Measurements from ENCODE around the gene BPNT1.
A peak's percentile ranks its signal among the peaks of the same experiment; 100 is the strongest.
"Not testable (repeated sequence)": the region's sequence is repeated elsewhere in the genome, so short reads cannot be mapped to it uniquely, and the experiment has no call there.

Gene BPNT1

DNA sequence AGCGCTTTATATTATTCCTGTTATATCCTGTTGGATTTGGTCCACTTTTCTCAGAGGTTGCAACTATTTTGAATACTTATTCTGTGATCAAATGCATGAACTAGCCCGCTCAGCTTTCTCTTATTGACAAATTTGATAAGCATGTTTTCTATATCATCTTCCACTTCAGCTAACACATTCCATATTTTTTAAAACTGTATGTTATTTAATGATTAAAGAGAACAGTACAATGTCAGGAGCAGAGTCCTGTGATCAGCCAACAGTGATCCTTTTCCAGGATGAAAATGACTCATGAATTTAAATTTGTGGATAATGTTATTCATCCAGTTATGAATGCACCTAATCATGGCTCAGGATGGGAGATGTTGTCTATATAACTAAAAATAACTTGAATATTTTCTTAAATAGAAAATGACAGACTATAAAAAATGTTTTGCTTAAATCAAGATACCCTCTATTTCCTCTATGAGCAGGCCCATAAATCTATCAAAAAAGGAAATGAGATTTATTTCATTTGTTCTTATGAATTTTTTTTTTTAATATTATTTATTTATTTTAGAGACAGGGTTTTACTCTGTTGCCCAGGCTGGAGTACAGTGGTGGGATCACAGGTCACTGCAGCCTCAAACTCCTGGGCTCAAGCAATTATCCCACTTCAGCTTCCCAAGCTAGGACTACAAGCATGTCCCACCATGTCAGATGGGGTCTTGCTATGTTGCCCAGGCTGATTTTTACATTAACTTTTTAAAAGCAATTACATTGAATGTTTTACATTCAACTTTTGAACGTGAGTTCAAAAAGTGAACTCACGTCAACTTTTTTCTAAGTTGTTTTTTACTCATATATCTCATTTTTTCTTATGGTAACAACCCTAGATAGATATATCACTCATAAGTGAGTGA is 12.5 kb downstream of the BPNT1 start:
- DNase-seq = no peak

DNA sequence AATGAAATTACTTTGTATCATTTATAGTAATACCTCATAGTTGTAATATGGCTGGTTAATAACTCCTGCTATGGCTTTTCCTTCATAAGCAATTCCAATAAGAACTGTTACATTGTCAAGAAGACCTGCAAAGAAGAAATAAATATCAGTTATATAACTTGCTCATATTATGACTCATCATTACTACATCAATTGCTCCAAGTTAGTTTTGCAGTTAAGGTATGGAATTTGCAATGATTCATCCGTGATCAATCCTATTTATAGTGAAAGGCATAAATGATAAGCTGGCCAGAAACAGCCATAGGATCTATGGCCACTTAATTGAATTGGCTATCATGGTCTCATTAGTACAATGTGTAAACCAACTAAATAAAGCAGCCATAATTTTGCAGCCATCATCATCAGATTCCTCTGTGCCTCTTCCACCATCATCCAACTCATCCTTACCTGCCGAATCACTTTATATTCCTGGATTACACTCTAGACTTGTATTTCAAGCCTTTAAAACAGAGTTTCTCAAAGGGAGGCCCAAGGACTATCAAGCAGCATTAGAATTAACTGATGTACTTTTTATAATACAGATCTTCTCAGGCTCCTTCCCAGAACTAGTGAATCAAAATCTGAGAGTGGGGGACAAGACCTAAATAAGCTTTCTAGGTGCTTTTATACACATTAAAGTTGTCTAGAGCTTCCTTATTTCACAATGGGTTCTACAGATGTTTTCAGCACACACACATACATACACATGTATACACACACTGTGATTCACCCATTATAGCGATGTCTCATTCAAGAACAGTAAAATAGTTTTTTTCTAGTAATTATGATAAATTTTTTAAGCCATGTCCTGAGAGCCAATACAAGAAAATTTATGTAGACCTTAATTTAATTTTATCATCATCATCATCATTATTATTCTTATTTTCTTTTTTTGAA is 22.1 kb downstream of the BPNT1 start:
- DNase-seq = no peak

DNA sequence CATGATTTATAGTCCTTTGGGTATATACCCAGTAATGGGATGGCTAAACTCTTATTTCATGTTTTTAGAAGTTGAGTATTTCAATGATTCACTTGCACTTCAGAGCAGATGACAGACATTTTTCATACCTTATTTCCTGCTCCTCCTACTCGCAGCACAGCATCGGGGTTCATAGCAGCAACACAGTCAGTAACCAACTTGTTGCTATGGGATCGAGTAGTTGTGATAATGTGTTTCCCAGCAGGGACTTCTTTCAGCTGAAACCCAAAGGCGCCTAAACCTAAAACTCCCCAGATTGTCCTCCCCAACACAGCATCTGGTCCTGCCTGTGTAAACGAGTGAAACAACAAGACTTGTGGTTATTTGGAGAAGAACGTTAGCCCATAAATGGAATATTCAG is 27.0 kb downstream of the BPNT1 start:
- no peak for DNase-seq

DNA sequence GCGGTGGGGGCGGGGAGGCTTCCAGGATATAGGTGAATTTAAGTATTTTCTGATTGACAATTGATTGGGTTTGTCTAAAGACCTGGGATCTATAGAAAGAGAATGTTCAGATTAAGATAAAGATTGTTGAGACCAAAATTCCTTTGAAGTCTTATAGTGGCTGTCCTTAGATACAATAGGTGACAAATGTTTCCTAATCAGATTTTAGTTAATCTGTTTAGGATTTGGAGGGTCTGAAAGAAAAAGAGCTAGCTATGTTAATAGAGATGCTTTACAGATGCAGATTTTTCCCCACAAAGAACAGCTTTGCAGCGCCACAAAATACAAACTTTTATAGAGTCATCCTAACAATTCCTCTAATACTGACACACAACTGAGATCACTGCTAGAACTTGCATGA is 28.7 kb downstream of the BPNT1 start:
- no peak for DNase-seq

DNA sequence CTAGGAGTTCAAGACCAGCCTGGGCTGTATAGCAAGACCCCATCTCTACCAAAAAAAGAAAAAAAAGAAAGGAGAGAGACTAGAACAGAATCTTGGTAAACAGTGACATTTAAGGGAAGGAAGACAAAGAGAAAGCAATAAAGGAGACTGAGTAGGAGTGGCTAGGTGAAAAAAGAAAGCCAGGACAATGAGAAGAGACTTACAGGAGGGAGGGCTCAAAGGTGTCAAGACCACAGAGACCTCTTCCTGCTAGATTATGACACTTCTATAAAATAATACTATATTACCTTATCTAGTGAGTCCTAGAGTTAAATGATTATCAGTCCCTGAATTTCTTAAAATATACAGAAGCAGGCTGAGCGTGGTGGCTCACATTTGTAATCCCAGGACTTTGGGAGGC is 33.2 kb downstream of the BPNT1 start:
- DNase-seq = no peak

DNA sequence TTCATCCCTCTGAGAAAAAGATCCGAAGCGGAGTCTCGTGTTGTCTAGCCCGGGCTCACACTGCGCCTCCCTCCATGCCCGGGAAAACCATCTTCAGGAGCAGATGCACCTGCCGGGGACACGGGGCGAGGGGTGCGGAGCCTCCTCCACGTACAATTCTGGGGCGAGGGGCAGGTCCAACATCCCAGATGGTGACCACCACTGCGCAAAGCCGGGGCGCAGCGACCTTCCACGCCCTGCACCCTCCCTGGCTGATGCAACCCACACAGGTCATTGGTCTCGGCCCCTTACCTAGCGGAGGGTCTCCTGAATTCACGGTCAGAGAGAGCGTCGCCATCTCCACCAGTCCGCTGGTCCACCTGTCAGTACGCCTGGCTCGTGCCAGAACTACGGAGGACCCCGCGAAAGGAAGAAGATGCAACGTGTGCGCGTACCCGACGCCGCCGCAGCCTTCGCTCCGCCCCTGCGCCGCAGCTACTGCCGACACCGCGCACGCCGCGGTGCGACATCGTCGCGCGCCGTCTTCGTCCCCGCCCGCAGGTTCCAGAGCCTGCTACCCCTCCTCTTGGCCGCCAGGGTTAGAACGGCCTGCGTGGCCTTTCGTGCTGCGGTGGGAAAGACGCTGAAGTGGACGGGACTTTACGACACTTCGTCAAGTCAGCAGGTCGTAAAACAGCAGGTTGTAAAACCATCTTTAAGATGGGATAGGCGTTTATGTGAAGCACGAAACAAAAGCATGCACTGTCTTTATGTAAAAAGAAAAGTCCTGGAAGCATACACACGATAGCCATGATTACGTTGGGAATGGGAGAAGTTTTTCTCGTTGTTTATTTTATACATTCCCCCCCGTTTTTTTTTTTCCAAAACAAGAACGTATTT is 43.3 kb downstream of the BPNT1 start, which contains the start of gene EPRS1:
Gene EPRS1 (minus strand): TSS at position 454 of the 879 bp plus-strand sequence. CDS start 117 bp downstream, at position 337.
- peak; percentile 99 for DNase-seq

- peak; percentile 62 for DNase-seq
Observed at GRCh38 chr1:220045356-220046051, 44.1 kb downstream of the BPNT1 start.

- DNase-seq = no peak
Observed at GRCh38 chr1:220044678-220045355, 44.8 kb downstream of the BPNT1 start.

- no peak for DNase-seq
Observed at GRCh38 chr1:220043646-220044045, 45.9 kb downstream of the BPNT1 start.

DNA sequence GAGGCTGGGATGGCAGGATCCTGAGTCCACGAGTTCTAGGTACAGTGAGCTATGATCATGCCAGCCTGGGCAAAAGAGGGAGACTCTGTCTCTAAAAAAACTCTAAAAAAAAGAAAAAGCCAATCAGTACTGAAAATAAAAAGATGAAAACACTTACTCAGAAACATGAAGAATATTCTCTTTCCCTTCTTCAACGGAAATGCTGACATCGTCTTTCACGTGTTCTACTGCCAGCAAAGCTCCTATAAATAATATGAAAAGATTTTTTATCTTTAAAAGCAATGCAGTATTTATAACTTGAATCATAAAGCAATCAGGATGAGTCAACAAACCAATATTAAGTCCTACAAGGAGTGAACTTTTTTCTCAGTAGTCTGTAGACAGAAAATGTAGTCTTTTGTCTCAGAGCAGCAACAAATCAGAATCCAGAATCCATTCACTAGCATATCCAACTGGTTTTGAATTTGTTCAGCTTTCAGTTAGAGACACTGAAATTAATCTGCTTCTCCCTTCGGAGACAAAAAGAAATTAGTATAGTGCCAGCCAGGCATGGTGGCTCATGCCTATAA is 49.5 kb downstream of the BPNT1 start:
- no peak for DNase-seq

DNA sequence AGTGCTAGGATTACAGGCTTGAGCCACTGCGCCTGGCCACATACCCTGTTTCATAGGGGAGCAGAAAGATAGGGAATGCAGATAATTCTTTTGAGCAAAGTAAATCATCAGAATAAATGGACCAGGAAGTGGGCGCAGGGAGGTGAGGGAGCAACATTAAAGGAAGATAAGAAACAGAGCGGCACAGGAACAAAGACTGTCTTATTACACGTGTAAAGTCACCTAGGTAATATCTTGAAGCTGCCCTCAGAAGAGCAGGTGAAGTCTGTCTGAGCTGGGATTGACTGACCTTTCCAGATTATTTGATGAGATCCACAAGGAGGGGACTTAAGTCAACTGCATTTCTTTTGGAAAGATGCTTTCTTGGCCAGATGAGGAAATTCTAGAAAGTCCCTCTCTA is 50.9 kb downstream of the BPNT1 start:
- no peak for DNase-seq

DNA sequence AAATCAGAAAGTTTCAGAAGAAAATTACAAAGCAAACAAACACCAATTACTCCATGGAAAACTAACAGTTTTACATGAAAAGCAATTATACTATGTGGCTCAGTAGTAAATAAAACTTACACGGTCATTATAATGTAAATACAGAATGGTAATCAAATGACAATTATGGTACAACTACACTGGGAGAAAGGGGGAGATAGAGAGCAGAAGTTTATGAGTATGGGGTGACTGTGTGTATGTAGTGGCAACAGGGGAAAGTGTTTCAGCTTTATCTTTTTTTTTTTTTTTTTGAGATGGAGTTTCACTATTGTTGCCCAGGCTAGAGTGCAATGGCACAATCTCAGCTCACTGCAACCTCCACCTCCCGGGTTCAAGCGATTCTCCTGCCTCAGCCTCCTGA is 51.8 kb downstream of the BPNT1 start:
- DNase-seq = not testable (repeated sequence)

DNA sequence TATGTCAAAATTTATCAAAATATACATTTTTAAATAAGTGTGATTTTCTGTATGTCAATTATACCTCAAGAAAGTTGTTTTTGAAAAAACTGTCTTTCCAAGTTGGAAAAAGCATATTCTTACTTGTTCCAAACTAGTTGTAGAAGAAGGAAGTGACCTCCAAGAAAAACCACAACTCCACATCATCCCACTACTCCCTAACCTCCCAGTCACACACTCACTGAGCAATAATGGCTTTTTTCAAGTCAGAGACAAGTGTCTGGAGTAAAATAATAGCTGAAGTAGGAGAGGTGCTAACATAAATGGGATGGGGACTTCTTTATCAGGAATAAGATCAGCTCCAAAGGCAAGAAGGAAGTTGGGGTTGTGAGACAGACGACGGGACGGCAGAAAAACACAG is 56.7 kb downstream of the BPNT1 start:
- no peak for DNase-seq

DNA sequence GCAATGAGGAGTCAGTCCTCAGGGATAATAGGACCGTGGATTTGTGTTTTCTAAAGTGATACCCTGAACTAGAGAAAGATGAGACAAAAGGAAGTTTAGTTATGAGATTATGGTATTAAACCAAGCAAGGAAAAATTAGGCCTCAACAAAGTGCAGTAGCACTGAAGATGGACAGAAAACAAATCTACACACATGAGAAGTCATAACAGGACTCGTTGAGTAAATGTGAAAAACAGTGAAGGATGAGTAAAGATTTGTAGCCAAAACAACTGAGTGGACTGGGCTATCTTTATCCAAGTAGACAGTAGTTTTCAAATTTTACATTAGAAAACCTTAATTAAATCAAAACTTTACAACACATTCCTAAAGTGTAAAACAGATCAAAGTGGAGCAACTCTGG is 58.3 kb downstream of the BPNT1 start:
- no peak for DNase-seq

DNA sequence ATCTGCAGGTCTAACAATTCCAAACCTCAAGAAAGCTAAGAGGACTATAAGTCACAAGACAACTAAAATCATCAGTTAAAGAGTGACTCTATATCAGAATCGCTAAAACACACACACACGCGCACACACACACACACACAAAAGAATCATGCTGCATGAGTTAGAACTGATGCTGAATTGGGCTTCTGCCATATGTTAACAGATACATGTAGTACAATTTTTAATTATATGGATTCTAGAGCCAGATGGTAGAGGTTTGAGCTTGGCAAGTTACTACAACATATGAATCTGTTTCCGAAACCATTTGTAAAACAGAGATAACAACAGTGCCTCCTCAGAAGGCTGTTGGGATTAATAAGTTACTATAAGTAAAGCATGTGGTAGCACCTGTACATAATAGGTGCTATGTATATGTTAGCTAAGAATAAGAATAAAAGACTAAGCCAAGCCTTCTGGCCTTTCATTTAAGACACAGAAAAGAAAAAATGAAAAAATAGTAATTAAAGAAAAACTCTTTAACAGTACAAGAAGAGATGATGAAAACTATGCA is 61.2 kb downstream of the BPNT1 start:
- DNase-seq = peak; percentile 52

- DNase-seq = no peak
Observed at GRCh38 chr1:220019071-220019470, 70.5 kb downstream of the BPNT1 start.

DNA sequence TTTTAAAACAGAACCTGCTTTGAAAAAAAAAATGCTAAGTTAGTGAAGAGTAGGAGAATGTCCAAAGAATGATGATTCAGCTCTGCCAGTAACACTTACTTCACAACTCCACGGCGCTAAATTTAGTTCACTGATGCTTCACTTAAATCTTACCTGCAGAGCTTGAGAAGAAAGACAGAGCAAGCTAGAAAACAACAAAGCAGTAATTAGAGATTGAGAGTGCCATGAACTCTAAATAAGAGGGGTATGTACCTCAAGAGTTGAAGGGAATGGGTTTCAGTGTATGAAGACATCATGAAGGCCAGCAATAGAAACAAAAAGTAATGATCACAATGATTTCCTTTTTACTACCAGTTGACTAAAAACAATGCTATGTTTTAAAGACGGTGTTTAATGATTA is 76.1 kb downstream of the BPNT1 start:
- no peak for DNase-seq

- DNase-seq = no peak
Observed at GRCh38 chr1:220012259-220012658, 77.3 kb downstream of the BPNT1 start.

DNA sequence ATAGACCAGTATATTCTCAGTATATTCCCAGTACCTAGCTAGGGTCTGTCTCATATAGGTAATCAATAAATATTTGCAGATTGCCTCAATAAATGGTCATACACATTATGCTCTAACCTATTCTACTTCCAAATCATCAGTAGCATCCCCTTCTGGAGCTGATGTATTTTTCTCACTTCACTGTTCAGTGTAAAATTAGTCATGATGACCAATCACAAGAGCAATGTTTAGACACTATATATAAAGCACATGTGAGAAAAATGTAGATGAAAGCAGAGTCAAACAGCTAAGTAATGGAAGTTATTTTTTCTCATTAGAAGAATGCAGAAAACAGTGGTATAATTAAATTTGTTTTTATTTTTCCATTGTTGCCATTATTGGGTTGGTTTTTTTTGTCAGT is 78.0 kb downstream of the BPNT1 start:
- no peak for DNase-seq
